H1 (cell line): ENCODE data around the gene PHACTR1. TPM values are rescaled to one million over a fixed set of nuclear protein-coding genes. Genes with fewer than 3 reads are reported as not detected.

Experiments used
- CTCF ChIA-PET: fragments of 300-600 bp; sonication (Branson Sonifier 250); formaldehyde crosslinking; loops from one replicate; lab custom pipeline; 2021; ENCODE audit not compliant: partially characterized antibody; lab: Charles Lee
- POLR2A ChIA-PET: fragments of 300-600 bp; sonication (Branson Sonifier 250); formaldehyde crosslinking; loops from one replicate; lab custom pipeline; 2021; ENCODE audit warnings: inconsistent platforms; ENCODE audit not compliant: partially characterized antibody; lab: Charles Lee
- DNase-seq, 2 experiments: peaks; one replicate each; pipeline versions ENCODE4 v3.0.0 to v3.0.0-alpha.2; 2010 to 2022; ENCODE audit warnings: low spot score in 2 of 2, low read depth in 1 of 2, mixed read lengths in 1 of 2
- FAIRE-seq: peaks from 2 replicates; lab custom pipeline; 2011; peaks lifted over from hg19 to GRCh38; lab: Jason Lieb, UNC
- H2AFZ ChIP-seq: 2 replicates; pipeline ENCODE4 v1.8.1; 2012; ENCODE audit warnings: low read length, inconsistent platforms
- H2AK5ac ChIP-seq: 2 replicates; pipeline ENCODE4 v1.6.1; 2013; ENCODE audit warnings: low read depth, low read length
- H2BK120ac ChIP-seq: replicated peaks from 2 replicates; pipeline ENCODE3; 2013; ENCODE audit warnings: low read depth, low read length, inconsistent platforms
- H2BK12ac ChIP-seq: 2 replicates; pipeline ENCODE4 v1.6.1; 2013; ENCODE audit warnings: low read depth, low read length
- H2BK15ac ChIP-seq: 2 replicates; pipeline ENCODE4 v1.6.1; 2013; ENCODE audit warnings: low read length
- H2BK20ac ChIP-seq: 2 replicates; pipeline ENCODE4 v1.6.1; 2013; ENCODE audit warnings: low read length
- H2BK5ac ChIP-seq: 2 replicates; pipeline ENCODE4 v1.6.1; 2013; ENCODE audit warnings: low read depth, low read length
- H3K14ac ChIP-seq: 2 replicates; pipeline ENCODE4 v1.6.1; 2013; ENCODE audit warnings: inconsistent platforms; ENCODE audit not compliant: insufficient read length
- H3K18ac ChIP-seq: 2 replicates; pipeline ENCODE4 v1.6.1; 2013; ENCODE audit warnings: low read length; ENCODE audit errors: extremely low read depth
- H3K23ac ChIP-seq: 2 replicates; pipeline ENCODE4 v1.6.1; 2013; ENCODE audit warnings: inconsistent platforms; ENCODE audit not compliant: insufficient read length
- H3K23me2 ChIP-seq: 2 replicates; pipeline ENCODE4 v1.6.1; 2013; ENCODE audit warnings: low read depth, low read length
- H3K27ac ChIP-seq: 2 replicates; pipeline ENCODE4 v1.6.1; 2011; ENCODE audit warnings: low read depth, low read length, inconsistent platforms
- H3K27me3 ChIP-seq, 4 experiments: replicated peaks in 1 of 4; 1 replicate in 1 of 4; 2 replicates in 3 of 4; pipeline versions ENCODE4 v1.6.1 to v1.8.1; 2011 to 2013; ENCODE audit warnings: low read length in 3 of 4, mild to moderate bottlenecking in 3 of 4, inconsistent platforms in 2 of 4, mixed read lengths in 2 of 4, moderate library complexity in 1 of 4; ENCODE audit not compliant: control insufficient read depth in 3 of 4, insufficient read depth in 3 of 4; ENCODE audit errors: extremely low read depth in 1 of 4
- H3K36me3 ChIP-seq, 4 experiments: 2 replicates each; pipeline versions ENCODE4 v1.6.1 to v1.8.1; 2011 to 2013; ENCODE audit warnings: mild to moderate bottlenecking in 4 of 4, low read length in 3 of 4, moderate library complexity in 2 of 4, control low read depth in 1 of 4, inconsistent platforms in 1 of 4; ENCODE audit not compliant: insufficient read depth in 4 of 4, control insufficient read depth in 2 of 4
- H3K4ac ChIP-seq: replicated peaks from 2 replicates; pipeline ENCODE3; 2013; ENCODE audit warnings: low read length, low read depth, mixed read lengths, inconsistent platforms; ENCODE audit not compliant: insufficient read length
- H3K4me1 ChIP-seq, 4 experiments: replicated peaks in 1 of 4; 1 replicate in 1 of 4; 2 replicates in 3 of 4; pipeline versions ENCODE4 v1.6.1 to v1.8.1; 2011 to 2013; ENCODE audit warnings: low read length in 3 of 4, inconsistent platforms in 2 of 4, mixed read lengths in 1 of 4; ENCODE audit not compliant: insufficient read depth in 4 of 4, control insufficient read depth in 3 of 4
- H3K4me2 ChIP-seq, 2 experiments: 2 replicates each; pipeline versions ENCODE4 v1.6.1 to v1.8.1; 2011 to 2013; ENCODE audit warnings: low read depth in 2 of 2, low read length in 2 of 2, control low read depth in 1 of 2, inconsistent platforms in 1 of 2, mild to moderate bottlenecking in 1 of 2; ENCODE audit not compliant: insufficient read depth in 1 of 2
- H3K4me3 ChIP-seq, 4 experiments: fragments of 200-600, 300-600 bp in 1 of 4; sonication (generic), shearing (Covaris generic), sonication (Bioruptor Twin) in 1 of 4; 2 replicates each; pipeline versions ENCODE4 v1.5.1 to v1.8.1; 2011 to 2016; ENCODE audit warnings: low read length in 4 of 4, low read depth in 3 of 4, control low read depth in 2 of 4, inconsistent platforms in 2 of 4, mild to moderate bottlenecking in 2 of 4, mixed read lengths in 1 of 4, moderate library complexity in 1 of 4; ENCODE audit not compliant: insufficient read depth in 2 of 4; ENCODE audit errors: extremely low read depth in 1 of 4
- H3K56ac ChIP-seq: replicated peaks from 2 replicates; pipeline ENCODE3; 2013; ENCODE audit warnings: low read depth, mild to moderate bottlenecking, mixed read lengths, low read length, inconsistent platforms; ENCODE audit not compliant: insufficient read length
- H3K79me1 ChIP-seq: 2 replicates; pipeline ENCODE4 v1.6.1; 2013; ENCODE audit warnings: low read depth, low read length, control low read depth
- H3K79me2 ChIP-seq, 2 experiments: 2 replicates each; pipeline versions ENCODE4 v1.6.1 to v1.8.1; 2012 to 2013; ENCODE audit warnings: low read length in 2 of 2, mild to moderate bottlenecking in 2 of 2, inconsistent platforms in 1 of 2; ENCODE audit not compliant: insufficient read depth in 2 of 2, control insufficient read depth in 1 of 2
- H3K9ac ChIP-seq, 4 experiments: replicated peaks in 1 of 4; 1 replicate in 1 of 4; 2 replicates in 3 of 4; pipeline versions ENCODE4 v1.6.1 to v1.8.1; 2011 to 2013; ENCODE audit warnings: low read depth in 3 of 4, low read length in 3 of 4, control low read depth in 2 of 4, mild to moderate bottlenecking in 2 of 4, moderate library complexity in 2 of 4, inconsistent platforms in 1 of 4; ENCODE audit errors: extremely low read depth in 1 of 4
- H3K9me3 ChIP-seq, 2 experiments: 2 replicates each; pipeline versions ENCODE4 v1.6.1 to v1.8.1; 2012 to 2013; ENCODE audit warnings: mild to moderate bottlenecking in 2 of 2, moderate library complexity in 2 of 2, control low read depth in 1 of 2, inconsistent platforms in 1 of 2, low read depth in 1 of 2, low read length in 1 of 2, mixed read lengths in 1 of 2; ENCODE audit not compliant: insufficient read depth in 2 of 2
- H4K20me1 ChIP-seq, 2 experiments: replicated peaks in 1 of 2; 2 replicates each; pipeline versions ENCODE3 to v1.8.1; 2011 to 2013; ENCODE audit warnings: inconsistent platforms in 2 of 2, low read length in 2 of 2, mild to moderate bottlenecking in 1 of 2; ENCODE audit not compliant: insufficient read depth in 2 of 2, control insufficient read depth in 1 of 2
- H4K5ac ChIP-seq: 2 replicates; pipeline ENCODE4 v1.6.1; 2013; ENCODE audit warnings: low read length, low read depth, mixed read lengths, inconsistent platforms; ENCODE audit not compliant: insufficient read length
- H4K8ac ChIP-seq: 2 replicates; pipeline ENCODE4 v1.8.0; 2013; ENCODE audit warnings: mild to moderate bottlenecking, moderate library complexity, low read length, inconsistent platforms; ENCODE audit not compliant: insufficient read depth; ENCODE audit errors: extremely low read depth
- H4K91ac ChIP-seq: replicated peaks from 2 replicates; pipeline ENCODE3; 2013; ENCODE audit warnings: low read length, mixed read lengths, inconsistent platforms; ENCODE audit not compliant: insufficient read length
- CHD2 ChIP-seq: IDR thresholded peaks from 2 replicates; pipeline ENCODE4 v1.6.1; 2012; ENCODE audit warnings: low read length, improper control_type of control experiment
- E2F6 ChIP-seq: IDR thresholded peaks from 2 replicates; pipeline ENCODE4 v1.6.1; 2012; ENCODE audit warnings: inconsistent platforms
- EP300 ChIP-seq, 2 experiments: IDR thresholded peaks; 1 replicate in 1 of 2; 2 replicates in 1 of 2; pipeline ENCODE4 v1.6.1; 2011 to 2012; ENCODE audit warnings: low read depth in 2 of 2, low read length in 2 of 2, mild to moderate bottlenecking in 2 of 2, borderline replicate concordance in 1 of 2, inconsistent platforms in 1 of 2, moderate library complexity in 1 of 2
- GTF2F1 ChIP-seq: IDR thresholded peaks from 2 replicates; pipeline ENCODE4 v1.6.1; 2012; ENCODE audit warnings: low read depth, low read length, improper control_type of control experiment, borderline replicate concordance
- KDM1A ChIP-seq: fragments of 200-600, 300-600 bp; sonication (generic); IDR thresholded peaks from 2 replicates; pipeline ENCODE4 v1.7.1; 2016; ENCODE audit warnings: mild to moderate bottlenecking, low read length, borderline replicate concordance
- KDM4A ChIP-seq: IDR thresholded peaks from one replicate; pipeline ENCODE4 v1.7.1; 2012; ENCODE audit warnings: low read depth, mild to moderate bottlenecking, moderate library complexity, low read length, inconsistent platforms; ENCODE audit not compliant: severe bottlenecking
- MAX ChIP-seq: IDR thresholded peaks from 2 replicates; pipeline ENCODE4 v1.6.1; 2012; ENCODE audit warnings: inconsistent platforms
- POLR2AphosphoS5 ChIP-seq: IDR thresholded peaks from 2 replicates; pipeline ENCODE4 v1.6.1; 2011; ENCODE audit warnings: low read depth, low read length
- SIX5 ChIP-seq: IDR thresholded peaks from 2 replicates; pipeline ENCODE4 v1.6.1; 2011; ENCODE audit warnings: mild to moderate bottlenecking, low read depth, low read length
- SUZ12 ChIP-seq: fragments of 200-600 bp; sonication (generic); IDR thresholded peaks from 2 replicates; pipeline ENCODE4 v1.6.1; 2012; ENCODE audit warnings: mild to moderate bottlenecking, inconsistent platforms, low read length, moderate library complexity, mixed read lengths
- WGBS, 2 experiments: shearing (Covaris generic) in 1 of 2; methylation state at CpG; one replicate each; pipeline versions ENCODE4 v1.1.6 to v1.1.7; 2013 to 2015; ENCODE audit warnings: low lambda C conversion rate in 2 of 2, mixed read lengths in 2 of 2, inconsistent platforms in 1 of 2, low coverage in 1 of 2, missing lambda C conversion rate in 1 of 2; ENCODE audit not compliant: insufficient replicate concordance in 2 of 2, insufficient coverage in 1 of 2, insufficient read length in 1 of 2; ENCODE audit errors: extremely low coverage in 1 of 2, missing lambda C conversion rate in 1 of 2; 5-methylcytosine and 5-hydroxymethylcytosine counted together
- polyA plus RNA-seq, 7 experiments: library from polyadenylated mRNA; depleted of rRNA in 3 of 7; stranded (reverse) in 5 of 7; unstranded in 2 of 7; fragments of >200 nt in 5 of 7; fragments of 200-250 nt in 2 of 7; gene quantifications; 1 replicate in 5 of 7; 2 replicates in 1 of 7; 4 replicates in 1 of 7; pipeline versions ENCODE4 v1.2.1 to v1.2.3, GENCODE V29; 2011 to 2013; ENCODE audit warnings: missing spikeins in 2 of 7, mixed read lengths in 2 of 7
- total RNA-seq: library from RNA; stranded (reverse); fragmentation: NEBNext Ultra II Directional; extraction: Animal tissue kit (Norgen Biotek cat#: 25700); gene quantifications from 2 replicates; pipeline ENCODE4 v1.2.1, GENCODE V29; 2021

PHACTR1 gene
- total and polyA plus RNA-seq, 2 of the 8 experiments (the other 6 are each of a cell fraction or from before 2014, with no cell fraction given) = 3.9 to 17.1 TPM

- Histone ChIP-seq H3K9me3 (no peaks in the 10 kb centered on the region), H4K91ac (no peak within 1 kb of the TSS), H4K8ac (peak within 1 kb of the TSS; percentile 87), H3K36me3 (peaks cover 0 to 28% (median 21%) of the 10 kb centered on the region in 4 experiments; a peak in 7 of 8 replicates), H4K5ac (peak within 1 kb of the TSS; percentile 62), H2BK20ac (no peak within 1 kb of the TSS), H3K79me1 (no peaks in the 10 kb centered on the region), H3K4ac (no peak within 1 kb of the TSS), H2BK12ac (no peak within 1 kb of the TSS), H3K14ac (no peak within 1 kb of the TSS), H3K23me2 (peaks cover 10% of the 10 kb centered on the region), H2BK15ac (no peak within 1 kb of the TSS), H3K23ac (no peak within 1 kb of the TSS), H2AK5ac (no peak within 1 kb of the TSS), H2BK5ac (peak within 1 kb of the TSS; percentile 84; the same call in 1 of the 2 replicates), H4K20me1 (no peaks in the 10 kb centered on the region), H2AFZ (peak within 1 kb of the TSS; percentile 91), H3K18ac (peak within 1 kb of the TSS; percentile 56; the same call in 1 of the 2 replicates), H3K79me2 (peaks cover 0 to 22% of the 10 kb centered on the region in 2 experiments; a peak in 3 of 4 replicates), H3K27me3 (no peaks in the 10 kb centered on the region), H3K4me1 (no peaks in the 10 kb centered on the region; a peak in 1 of 7 replicates), H3K27ac (peak within 1 kb of the TSS; percentile 82), H3K4me2 (peak within 1 kb of the TSS; percentile 76 to 89), H3K9ac (peak within 1 kb of the TSS; percentile 82 to 88 (median 86)), H3K56ac (peak within 1 kb of the TSS; percentile 74), H2BK120ac (no peak within 1 kb of the TSS), H3K4me3 (peak within 1 kb of the TSS; percentile 73 to 92 (median 90))
- peak; percentile 79 to 97 for DNase-seq
- POLR2A ChIA-PET = interaction anchor here (0.6 to 2.8 kb wide), 9 partner anchors 24 to 308 kb away, joined by 3 to 22 read pairs (median 4); partner anchors contain the start of genes GFOD1, NOL7 and SIRT5
- 3% methylated on average over 29 of the region's 63 CpGs; no CpG with 5 or more reads in 1 of the 2 experiments for WGBS, 2 experiments
- no peak for FAIRE-seq
- CTCF ChIA-PET = interaction anchor here (1.0 to 1.8 kb wide), 4 partner anchors 9 to 417 kb away, joined by 3 to 9 read pairs (median 4); partner anchors contain the start of genes NOL7 and SIRT5
- TF ChIP-seq CHD2 = peak; percentile 46; the same call in 1 of the 2 replicates
- TF ChIP-seq KDM1A = no peak
- TF ChIP-seq SUZ12 = no peak
- no peak for TF ChIP-seq EP300 (IDR thresholded peaks at IDR 0.05; ENCODE audit: borderline replicate concordance in 1 of 2, low read depth in 2 of 2, low read length in 2 of 2)
- TF ChIP-seq KDM4A = peak; percentile 63
- no peak for TF ChIP-seq GTF2F1
- TF ChIP-seq SIX5 = no peak
- peak; percentile 83 for TF ChIP-seq E2F6
- TF ChIP-seq POLR2AphosphoS5 = peak; percentile 82
- TF ChIP-seq MAX = peak; percentile 80
These were observed 611.7 kb downstream of the PHACTR1 start, which contains the start of gene TBC1D7 for GRCh38 chr6:13328076-13328874. TBC1D7 (minus strand) TSS chr6:13328537; CDS start chr6:13326898, 1,639 bp downstream.
